Hepatocyte (in vitro differentiated cells): ENCODE data around the gene GRM3.

Source experiments
- EZH2phosphoT487 ChIP-seq: fragments of 200-600 bp; sonication (generic); IDR thresholded peaks from one replicate; pipeline ENCODE4 v1.6.1; 2018; ENCODE audit warnings: antibody characterized with exemption, mild to moderate bottlenecking, low read depth, moderate library complexity; ENCODE audit not compliant: unreplicated experiment, severe bottlenecking
- TF ChIP-seq, protein P1 (sequence below): fragments of 200-600 bp; sonication (generic); IDR thresholded peaks from 2 replicates; pipeline ENCODE4 v1.5.1; 2016; ENCODE audit warnings: antibody characterized with exemption, mild to moderate bottlenecking; ENCODE audit not compliant: poor library complexity

DNA sequence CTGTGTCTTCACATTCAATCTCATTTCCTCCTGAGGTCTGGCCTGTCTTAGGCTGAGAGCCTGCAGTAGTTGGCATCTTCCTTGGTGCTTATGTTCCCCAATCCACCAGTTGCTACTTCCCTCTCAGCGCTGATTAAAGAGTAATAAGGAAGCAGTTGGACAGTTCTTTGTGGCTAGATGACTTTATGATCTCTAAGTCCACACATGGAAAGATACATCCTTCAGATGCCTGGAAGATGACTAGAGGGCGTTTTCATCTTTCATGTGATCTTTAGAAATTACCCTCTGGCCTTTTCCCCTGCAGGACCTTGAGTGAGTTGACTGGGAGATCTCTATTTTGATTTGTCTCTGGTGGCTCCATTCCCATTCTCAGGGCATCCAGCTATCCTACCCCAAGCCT is 204.5 kb downstream of the GRM3 start:
- TF ChIP-seq EZH2phosphoT487, result no peak
- TF ChIP-seq, protein P1, sequence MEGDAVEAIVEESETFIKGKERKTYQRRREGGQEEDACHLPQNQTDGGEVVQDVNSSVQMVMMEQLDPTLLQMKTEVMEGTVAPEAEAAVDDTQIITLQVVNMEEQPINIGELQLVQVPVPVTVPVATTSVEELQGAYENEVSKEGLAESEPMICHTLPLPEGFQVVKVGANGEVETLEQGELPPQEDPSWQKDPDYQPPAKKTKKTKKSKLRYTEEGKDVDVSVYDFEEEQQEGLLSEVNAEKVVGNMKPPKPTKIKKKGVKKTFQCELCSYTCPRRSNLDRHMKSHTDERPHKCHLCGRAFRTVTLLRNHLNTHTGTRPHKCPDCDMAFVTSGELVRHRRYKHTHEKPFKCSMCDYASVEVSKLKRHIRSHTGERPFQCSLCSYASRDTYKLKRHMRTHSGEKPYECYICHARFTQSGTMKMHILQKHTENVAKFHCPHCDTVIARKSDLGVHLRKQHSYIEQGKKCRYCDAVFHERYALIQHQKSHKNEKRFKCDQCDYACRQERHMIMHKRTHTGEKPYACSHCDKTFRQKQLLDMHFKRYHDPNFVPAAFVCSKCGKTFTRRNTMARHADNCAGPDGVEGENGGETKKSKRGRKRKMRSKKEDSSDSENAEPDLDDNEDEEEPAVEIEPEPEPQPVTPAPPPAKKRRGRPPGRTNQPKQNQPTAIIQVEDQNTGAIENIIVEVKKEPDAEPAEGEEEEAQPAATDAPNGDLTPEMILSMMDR, result no peak
